ENCODE results near the gene ITGB7. TPM values are rescaled to one million over a fixed set of nuclear protein-coding genes. Genes with fewer than 3 reads are reported as not detected.

Gene ITGB7
- total RNA-seq, 1 experiment from 2014 or later, result 0.52 TPM

DNA sequence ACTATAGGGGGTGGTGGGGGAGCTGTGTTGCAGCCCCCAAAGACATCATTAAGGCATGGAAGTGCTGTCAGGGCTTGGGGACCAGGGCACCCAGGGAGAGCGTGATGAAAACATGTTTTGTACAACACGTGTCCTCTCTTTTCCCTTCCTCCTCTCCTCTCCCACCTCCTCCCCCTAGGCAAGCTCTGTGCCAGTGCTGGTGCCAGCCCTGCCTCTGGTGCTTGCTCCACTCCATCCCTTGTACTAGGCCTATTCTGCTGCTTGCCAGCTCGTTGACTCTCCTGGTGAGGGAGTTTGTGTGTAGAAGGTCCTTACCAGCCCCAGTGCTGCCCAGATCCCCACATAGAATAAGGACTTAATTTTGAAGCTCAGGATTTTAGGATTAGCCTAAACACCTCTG lies 28.1 kb upstream of the ITGB7 start:
- DNase-seq, result no peak

GRCh38 chr12:53234271-53234914 lies 27.3 kb upstream of the ITGB7 start:
- no peaks in the 10 kb centered on the region for H3K36me3 ChIP-seq (replicated peaks; ENCODE audit: control insufficient read depth, insufficient read depth, low read length)
- peaks cover 7% of the 10 kb centered on the region for H3K27me3 ChIP-seq (ENCODE audit: control insufficient read depth, insufficient read depth, low read length)
- H3K4me3 ChIP-seq (ENCODE audit: insufficient read depth, low read depth, low read length), result peak overlapping the region; percentile 15; the same call in 1 of the 2 replicates
- DNase-seq, result peak; percentile 91

More for the DNA sequence above, 28.1 kb upstream of the ITGB7 start:
- Histone ChIP-seq H3K36me3 (replicated peaks; ENCODE audit: control insufficient read depth, insufficient read depth, low read length) (no peaks in the 10 kb centered on the region), H3K4me3 (ENCODE audit: insufficient read depth, low read depth, low read length) (no peak overlapping the region), H3K27me3 (ENCODE audit: control insufficient read depth, insufficient read depth, low read length) (peaks cover 7% of the 10 kb centered on the region)

DNA sequence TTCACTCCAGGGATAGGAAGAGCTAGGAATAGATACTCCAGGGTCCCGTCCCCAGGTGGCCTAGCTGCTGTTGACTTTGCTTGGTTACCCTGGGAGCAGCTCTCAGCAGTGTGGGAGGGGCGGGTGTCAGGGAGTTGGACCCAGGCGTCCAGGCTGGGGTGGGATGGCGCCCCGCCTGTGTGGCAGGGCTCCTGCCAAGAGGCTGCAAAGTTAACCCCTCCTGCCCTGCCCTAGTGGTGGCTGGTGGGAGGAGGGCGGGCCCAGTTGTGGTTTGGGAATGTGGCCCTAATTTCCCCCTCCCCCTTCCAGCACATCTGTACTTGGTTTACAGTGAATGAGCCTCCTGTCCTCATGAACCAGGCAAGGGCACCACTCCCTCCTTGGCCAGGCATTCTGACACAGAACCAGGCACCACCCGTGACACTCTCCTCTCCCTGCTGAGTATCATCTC lies 26.6 kb upstream of the ITGB7 start:
- H3K36me3 ChIP-seq (replicated peaks; ENCODE audit: control insufficient read depth, insufficient read depth, low read length), result no peaks in the 10 kb centered on the region
- H3K4me3 ChIP-seq (ENCODE audit: insufficient read depth, low read depth, low read length), result no peak overlapping the region
- peak; percentile 76 for DNase-seq
- peaks cover 7% of the 10 kb centered on the region for H3K27me3 ChIP-seq (ENCODE audit: control insufficient read depth, insufficient read depth, low read length)

GRCh38 chr12:53232646-53233461 lies 25.8 kb upstream of the ITGB7 start:
- DNase-seq, result peak; percentile 86

DNA sequence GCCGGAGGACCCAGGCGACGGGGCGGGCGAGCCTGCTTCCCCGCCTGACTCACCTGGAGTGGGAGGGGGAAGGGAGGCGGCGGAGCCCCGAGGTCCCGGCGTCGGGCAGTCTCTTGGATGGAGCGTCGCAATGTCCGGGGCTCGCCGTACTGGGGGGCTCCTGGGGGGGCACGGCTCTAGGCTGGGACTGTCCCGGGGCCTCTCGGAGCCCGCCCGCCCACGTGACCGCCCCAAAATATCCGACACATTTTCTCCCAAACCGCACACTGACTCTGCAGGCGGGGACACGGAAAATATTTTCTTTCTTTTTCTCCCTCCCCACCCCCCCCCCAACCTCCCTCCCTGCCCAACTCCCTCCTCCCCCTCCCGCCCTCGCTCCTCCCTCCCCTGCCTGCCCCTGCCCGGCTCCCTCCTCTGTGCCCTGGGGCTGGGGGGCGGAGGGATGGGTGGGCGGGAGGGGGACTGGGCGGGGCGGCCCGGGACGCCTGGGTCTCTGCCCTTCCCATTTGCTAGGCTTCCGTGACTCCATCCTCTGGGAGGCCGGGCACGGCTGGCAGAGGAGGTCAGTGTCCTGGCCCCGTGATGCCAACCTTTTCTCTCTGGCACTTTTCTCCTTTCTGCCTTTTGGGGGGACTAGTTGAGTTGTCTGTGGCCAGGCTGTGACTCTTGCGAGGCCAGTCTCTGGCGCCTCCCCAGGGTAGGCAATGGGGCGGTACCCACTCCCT lies 25.0 kb upstream of the ITGB7 start, which contains the start of gene RARG:
Gene RARG (minus strand): TSS at position 289 of the 725 bp plus-strand sequence. CDS start 4,664 bp downstream, outside the sequence.
- no peaks in the 10 kb centered on the region for H3K36me3 ChIP-seq (replicated peaks; ENCODE audit: control insufficient read depth, insufficient read depth, low read length)
- peaks cover 7% of the 10 kb centered on the region for H3K27me3 ChIP-seq (ENCODE audit: control insufficient read depth, insufficient read depth, low read length)
- DNase-seq, result peak; percentile 92
- peak within 1 kb of the TSS; percentile 64 for H3K4me3 ChIP-seq (ENCODE audit: insufficient read depth, low read depth, low read length)

More at GRCh38 chr12:53232646-53233461, 25.8 kb upstream of the ITGB7 start:
- H3K27me3 ChIP-seq (ENCODE audit: control insufficient read depth, insufficient read depth, low read length), result peaks cover 7% of the 10 kb centered on the region
- peak overlapping the region; percentile 64 for H3K4me3 ChIP-seq (ENCODE audit: insufficient read depth, low read depth, low read length)
- no peaks in the 10 kb centered on the region for H3K36me3 ChIP-seq (replicated peaks; ENCODE audit: control insufficient read depth, insufficient read depth, low read length)

- H3K36me3 ChIP-seq (replicated peaks; ENCODE audit: control insufficient read depth, insufficient read depth, low read length), result no peaks in the 10 kb centered on the region
- peaks cover 7% of the 10 kb centered on the region for H3K27me3 ChIP-seq (ENCODE audit: control insufficient read depth, insufficient read depth, low read length)
- peak overlapping the region; percentile 64 for H3K4me3 ChIP-seq (ENCODE audit: insufficient read depth, low read depth, low read length)
- DNase-seq, result no peak
Measured at GRCh38 chr12:53231671-53231920, 24.5 kb upstream of the ITGB7 start.

DNA sequence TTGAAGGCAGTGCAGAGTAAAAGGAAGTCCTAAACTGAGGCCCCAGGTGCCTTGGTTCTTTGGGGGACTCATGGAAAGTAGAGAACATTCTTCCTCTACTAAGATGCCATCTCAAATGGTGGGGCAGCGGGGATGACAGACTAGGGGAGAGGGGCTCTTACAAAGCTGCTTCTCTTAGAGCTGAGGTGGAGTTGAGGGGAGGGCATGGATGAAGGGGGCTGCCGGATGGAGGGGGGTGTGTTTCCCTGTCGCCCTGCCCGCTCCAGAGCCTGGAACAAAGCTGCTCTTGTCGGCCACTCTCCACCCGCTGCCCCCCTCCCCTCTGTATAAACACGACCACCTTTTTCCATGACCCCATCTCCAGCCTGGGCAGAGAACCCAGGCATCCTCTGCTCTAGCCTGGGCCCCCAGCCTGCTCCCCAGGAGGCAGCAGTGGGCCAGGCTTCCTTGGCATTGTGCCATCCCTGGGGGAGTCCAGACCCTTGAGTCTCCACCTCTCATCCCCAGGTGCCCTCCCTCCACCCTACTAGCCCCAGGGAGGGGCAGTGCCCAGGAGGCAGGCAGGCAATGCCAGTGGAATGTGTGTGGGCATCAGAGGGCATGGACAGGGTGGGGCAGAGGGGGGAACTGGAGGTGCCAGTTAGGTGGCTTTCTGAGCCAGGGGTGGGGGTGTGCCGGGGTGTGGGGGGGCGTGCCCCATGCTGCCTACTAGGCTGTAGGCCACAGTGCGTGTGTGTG lies 23.2 kb upstream of the ITGB7 start:
- Histone ChIP-seq H3K4me3 (ENCODE audit: insufficient read depth, low read depth, low read length) (no peak overlapping the region), H3K27me3 (ENCODE audit: control insufficient read depth, insufficient read depth, low read length) (peaks cover 7% of the 10 kb centered on the region), H3K36me3 (replicated peaks; ENCODE audit: control insufficient read depth, insufficient read depth, low read length) (no peaks in the 10 kb centered on the region; the same call in 1 of the 2 replicates)
- peak; percentile 42 for DNase-seq

GRCh38 chr12:53229454-53229853 lies 22.4 kb upstream of the ITGB7 start:
- Histone ChIP-seq H3K27me3 (ENCODE audit: control insufficient read depth, insufficient read depth, low read length) (peaks cover 7% of the 10 kb centered on the region), H3K36me3 (replicated peaks; ENCODE audit: control insufficient read depth, insufficient read depth, low read length) (no peaks in the 10 kb centered on the region; the same call in 1 of the 2 replicates), H3K4me3 (ENCODE audit: insufficient read depth, low read depth, low read length) (no peak overlapping the region)
- DNase-seq, result peak; percentile 24

DNA sequence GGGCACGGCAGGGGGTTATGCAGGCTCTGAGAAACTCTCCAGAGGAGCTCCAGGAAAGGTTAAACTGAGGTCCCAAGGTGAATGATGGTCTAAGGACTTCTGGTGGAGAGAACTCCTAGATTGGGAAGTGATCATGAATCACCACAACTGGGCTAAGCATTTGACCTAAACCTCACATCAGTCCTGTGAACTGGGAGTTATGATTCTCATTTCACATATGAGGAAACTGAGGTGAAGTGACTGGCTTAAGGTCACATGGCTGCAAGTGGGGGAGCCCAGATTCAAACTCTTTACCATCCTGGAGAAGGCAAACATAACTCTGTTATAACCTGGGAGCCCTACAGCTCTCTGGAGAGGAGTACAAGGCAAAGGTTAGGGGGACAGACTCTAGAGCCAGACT lies 20.8 kb upstream of the ITGB7 start:
- H3K4me3 ChIP-seq (ENCODE audit: insufficient read depth, low read depth, low read length), result no peak overlapping the region
- no peaks in the 10 kb centered on the region; the same call in 1 of the 2 replicates for H3K36me3 ChIP-seq (replicated peaks; ENCODE audit: control insufficient read depth, insufficient read depth, low read length)
- DNase-seq, result no peak
- H3K27me3 ChIP-seq (ENCODE audit: control insufficient read depth, insufficient read depth, low read length), result peaks cover 10% of the 10 kb centered on the region

GRCh38 chr12:53227341-53227740 lies 20.3 kb upstream of the ITGB7 start:
- DNase-seq, result peak; percentile 19

GRCh38 chr12:53226815-53227214 lies 19.8 kb upstream of the ITGB7 start:
- no peaks in the 10 kb centered on the region; the same call in 1 of the 2 replicates for H3K36me3 ChIP-seq (replicated peaks; ENCODE audit: control insufficient read depth, insufficient read depth, low read length)
- peaks cover 10% of the 10 kb centered on the region for H3K27me3 ChIP-seq (ENCODE audit: control insufficient read depth, insufficient read depth, low read length)
- H3K4me3 ChIP-seq (ENCODE audit: insufficient read depth, low read depth, low read length), result no peak overlapping the region
- DNase-seq, result no peak

More at GRCh38 chr12:53227341-53227740, 20.3 kb upstream of the ITGB7 start:
- peaks cover 10% of the 10 kb centered on the region for H3K27me3 ChIP-seq (ENCODE audit: control insufficient read depth, insufficient read depth, low read length)
- H3K4me3 ChIP-seq (ENCODE audit: insufficient read depth, low read depth, low read length), result no peak overlapping the region
- H3K36me3 ChIP-seq (replicated peaks; ENCODE audit: control insufficient read depth, insufficient read depth, low read length), result no peaks in the 10 kb centered on the region; the same call in 1 of the 2 replicates

GRCh38 chr12:53225635-53226424 lies 18.8 kb upstream of the ITGB7 start:
- Histone ChIP-seq H3K4me3 (ENCODE audit: insufficient read depth, low read depth, low read length) (no peak overlapping the region), H3K36me3 (replicated peaks; ENCODE audit: control insufficient read depth, insufficient read depth, low read length) (no peaks in the 10 kb centered on the region; the same call in 1 of the 2 replicates), H3K27me3 (ENCODE audit: control insufficient read depth, insufficient read depth, low read length) (peaks cover 4% of the 10 kb centered on the region)
- DNase-seq, result peak; percentile 66

- peak; percentile 42 for DNase-seq
- H3K36me3 ChIP-seq (replicated peaks; ENCODE audit: control insufficient read depth, insufficient read depth, low read length), result no peaks in the 10 kb centered on the region; the same call in 1 of the 2 replicates
Measured at GRCh38 chr12:53224897-53225634, 18.0 kb upstream of the ITGB7 start.

More at GRCh38 chr12:53224897-53225634, 18.0 kb upstream of the ITGB7 start:
- Histone ChIP-seq H3K4me3 (ENCODE audit: insufficient read depth, low read depth, low read length) (no peak overlapping the region), H3K27me3 (ENCODE audit: control insufficient read depth, insufficient read depth, low read length) (peaks cover 4% of the 10 kb centered on the region)

All from H7 (cell line).